AG08396 (cell line): ENCODE results near the gene GON4L.
A peak's percentile ranks its signal among the peaks of the same experiment; 100 is the strongest.
"Not testable (repeated sequence)": the region's sequence is repeated elsewhere in the genome, so short reads cannot be mapped to it uniquely, and the experiment has no call there.

Source experiments
- DNase-seq: peaks from one replicate; pipeline ENCODE4 v3.0.0; 2012; ENCODE audit warnings: low spot score, mixed read lengths

GON4L gene

GRCh38 chr1:155877945-155878344, 20.9 kb upstream of the GON4L start:
- no peak for DNase-seq

GRCh38 chr1:155873860-155874259, 16.8 kb upstream of the GON4L start:
- no peak for DNase-seq

- no peak for DNase-seq
Observed at GRCh38 chr1:155872527-155872926, 15.5 kb upstream of the GON4L start.

GRCh38 chr1:155871390-155871789, 14.4 kb upstream of the GON4L start:
- DNase-seq = no peak

- no peak for DNase-seq
Observed at GRCh38 chr1:155867766-155868165, 10.8 kb upstream of the GON4L start.

GRCh38 chr1:155864393-155864792, 7.4 kb upstream of the GON4L start:
- peak; percentile 15 for DNase-seq

- no peak for DNase-seq
Observed at GRCh38 chr1:155861896-155862295, 4.9 kb upstream of the GON4L start.

- no peak for DNase-seq
Observed at GRCh38 chr1:155860970-155861510, 4.0 kb upstream of the GON4L start.

GRCh38 chr1:155859881-155860871, 3.2 kb upstream of the GON4L start:
- DNase-seq = peak; percentile 78

- DNase-seq = peak; percentile 94
Observed at GRCh38 chr1:155859234-155859829, 2.3 kb upstream of the GON4L start, which contains the start of gene SYT11. Gene SYT11 (plus strand): TSS chr1:155859567. CDS start chr1:155859762, 195 bp downstream.

- DNase-seq = peak; percentile 11
Observed at GRCh38 chr1:155858800-155859233, 1.8 kb upstream of the GON4L start.

GRCh38 chr1:155856257-155856974, 598 bp downstream of the GON4L start:
- no peak for DNase-seq

- no peak for DNase-seq
Observed at GRCh38 chr1:155850345-155850744, 6.7 kb downstream of the GON4L start.

- DNase-seq = no peak
Observed at GRCh38 chr1:155847823-155848529, 9.0 kb downstream of the GON4L start.

- DNase-seq = no peak
Observed at GRCh38 chr1:155844860-155845421, 12.1 kb downstream of the GON4L start.

- DNase-seq = no peak
Observed at GRCh38 chr1:155840386-155840785, 16.6 kb downstream of the GON4L start.

GRCh38 chr1:155835548-155835947, 21.5 kb downstream of the GON4L start:
- no peak for DNase-seq

- not testable (repeated sequence) for DNase-seq
Observed at GRCh38 chr1:155834927-155835399, 22.1 kb downstream of the GON4L start.

- DNase-seq = peak; percentile 65
Observed at GRCh38 chr1:155834296-155834926, 22.6 kb downstream of the GON4L start.

GRCh38 chr1:155833665-155834295, 23.2 kb downstream of the GON4L start:
- no peak for DNase-seq
